ENCODE results near the gene SLC25A13. TPM values are rescaled to one million over a fixed set of nuclear protein-coding genes. Genes with fewer than 3 reads are reported as not detected.

SLC25A13 gene
- total RNA-seq, 1 donor from 2014 or later: 21.9 TPM

DNA sequence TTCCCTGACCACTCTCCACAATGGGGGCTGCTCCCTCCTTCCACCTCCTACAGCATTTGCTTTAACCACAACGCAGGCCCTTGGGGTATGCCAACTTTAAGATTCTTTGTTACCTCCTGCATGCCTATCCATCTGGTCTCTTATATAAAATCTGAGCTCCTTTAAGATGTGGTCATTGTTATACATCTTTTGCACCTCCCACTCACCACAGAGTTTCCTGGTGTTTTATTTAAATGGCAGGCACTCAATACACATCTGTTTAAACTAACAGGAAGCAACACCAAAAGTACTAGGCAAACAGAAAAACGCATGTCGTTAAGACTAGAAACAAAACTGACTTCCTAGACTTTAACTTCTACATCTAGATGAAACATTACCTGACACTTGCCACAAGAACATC is 36.3 kb downstream of the SLC25A13 start:
- peaks cover 4 to 10% (median 6%) of the 10 kb centered on the region in 3 donors for H3K4me1 ChIP-seq (ENCODE audit: control insufficient read depth in 3 of 3, insufficient read depth in 3 of 3, low read length in 3 of 3)
- no peak overlapping the region for H3K9ac ChIP-seq (ENCODE audit: low read depth in 1 of 3, low read length in 3 of 3)
- H3K27me3 ChIP-seq (ENCODE audit: control insufficient read depth in 3 of 3, insufficient read depth in 3 of 3, low read length in 3 of 3): no peaks in the 10 kb centered on the region
- no peaks in the 10 kb centered on the region for H3K9me3 ChIP-seq (ENCODE audit: control insufficient read depth in 3 of 3, low read length in 3 of 3)
- no peak overlapping the region for H3K27ac ChIP-seq (ENCODE audit: low read depth, low read length)
- H3K4me3 ChIP-seq (ENCODE audit: low read length in 3 of 3): no peak overlapping the region
- no peaks in the 10 kb centered on the region for H3K36me3 ChIP-seq (ENCODE audit: control insufficient read depth in 3 of 3, insufficient read depth in 3 of 3, low read length in 3 of 3)

DNA sequence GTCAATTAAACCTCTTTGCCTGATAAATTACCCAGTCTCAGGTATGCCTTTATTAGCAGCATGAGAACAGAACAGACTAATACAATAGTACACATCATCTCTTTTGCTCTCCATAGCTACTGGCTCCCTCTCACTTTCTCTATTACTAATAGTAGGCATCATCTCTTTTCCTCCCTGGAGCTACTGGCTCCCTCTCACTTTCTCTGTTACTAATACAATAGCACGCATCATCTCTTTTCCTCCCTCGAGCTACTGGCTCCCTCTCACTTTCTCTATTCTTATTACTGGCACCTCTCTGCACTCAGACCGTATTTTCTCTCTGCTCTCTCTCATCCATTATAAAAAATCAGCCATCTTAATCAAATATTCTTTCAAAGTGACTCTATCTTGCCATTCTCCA is 37.1 kb downstream of the SLC25A13 start:
- Histone ChIP-seq H3K27me3 (ENCODE audit: control insufficient read depth in 3 of 3, insufficient read depth in 3 of 3, low read length in 3 of 3) (no peaks in the 10 kb centered on the region), H3K4me1 (ENCODE audit: control insufficient read depth in 3 of 3, insufficient read depth in 3 of 3, low read length in 3 of 3) (peaks cover 4 to 10% (median 6%) of the 10 kb centered on the region in 3 donors), H3K27ac (ENCODE audit: low read depth, low read length) (no peak overlapping the region), H3K9ac (ENCODE audit: low read depth in 1 of 3, low read length in 3 of 3) (no peak overlapping the region), H3K36me3 (ENCODE audit: control insufficient read depth in 3 of 3, insufficient read depth in 3 of 3, low read length in 3 of 3) (no peaks in the 10 kb centered on the region), H3K9me3 (ENCODE audit: control insufficient read depth in 3 of 3, low read length in 3 of 3) (no peaks in the 10 kb centered on the region), H3K4me3 (ENCODE audit: low read length in 3 of 3) (no peak overlapping the region)

DNA sequence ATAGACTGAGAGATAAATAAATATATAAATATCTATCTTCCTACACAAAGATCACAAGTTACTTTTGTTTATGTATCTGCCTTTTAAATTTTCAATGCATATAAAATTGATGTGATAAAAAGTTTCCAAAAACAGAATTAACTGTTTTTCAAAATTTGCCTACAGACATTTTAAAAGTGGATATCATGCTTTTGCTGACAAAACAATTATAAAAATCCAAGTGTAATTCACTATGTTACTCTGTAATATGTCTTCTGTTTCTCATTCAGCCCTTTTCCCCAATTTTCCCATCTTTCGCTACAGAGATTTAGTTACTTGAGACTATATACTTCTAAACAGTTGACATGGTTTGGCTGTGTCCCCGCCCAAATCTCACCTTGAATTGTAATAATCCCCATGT is 37.7 kb downstream of the SLC25A13 start:
- Histone ChIP-seq H3K27ac (ENCODE audit: low read depth, low read length) (no peak overlapping the region), H3K9ac (ENCODE audit: low read depth in 1 of 3, low read length in 3 of 3) (no peak overlapping the region), H3K27me3 (ENCODE audit: control insufficient read depth in 3 of 3, insufficient read depth in 3 of 3, low read length in 3 of 3) (no peaks in the 10 kb centered on the region), H3K36me3 (ENCODE audit: control insufficient read depth in 3 of 3, insufficient read depth in 3 of 3, low read length in 3 of 3) (no peaks in the 10 kb centered on the region), H3K4me1 (ENCODE audit: control insufficient read depth in 3 of 3, insufficient read depth in 3 of 3, low read length in 3 of 3) (peaks cover 4 to 10% (median 6%) of the 10 kb centered on the region in 3 donors), H3K9me3 (ENCODE audit: control insufficient read depth in 3 of 3, low read length in 3 of 3) (no peaks in the 10 kb centered on the region), H3K4me3 (ENCODE audit: low read length in 3 of 3) (no peak overlapping the region)

DNA sequence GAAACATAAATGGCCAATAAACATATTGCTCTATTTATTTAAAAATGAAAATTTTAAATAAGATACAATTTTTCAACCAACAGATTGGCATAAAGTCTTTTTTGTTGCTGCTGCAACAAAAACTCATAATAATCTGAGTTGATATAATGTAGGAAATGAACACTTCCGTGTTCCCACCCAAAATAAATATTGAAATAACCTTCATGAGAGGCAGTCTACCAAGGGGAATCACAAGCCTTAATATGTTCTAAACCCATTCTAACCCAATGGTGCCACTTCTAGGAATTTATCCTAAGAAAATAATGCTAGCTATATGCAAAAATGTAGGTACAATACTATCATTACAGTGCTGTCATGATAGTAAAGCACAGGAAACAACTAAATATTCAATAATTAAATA is 39.1 kb downstream of the SLC25A13 start:
- H3K4me3 ChIP-seq (ENCODE audit: low read length in 3 of 3): no peak overlapping the region
- no peak overlapping the region for H3K27ac ChIP-seq (ENCODE audit: low read depth, low read length)
- H3K27me3 ChIP-seq (ENCODE audit: control insufficient read depth in 3 of 3, insufficient read depth in 3 of 3, low read length in 3 of 3): no peaks in the 10 kb centered on the region
- no peak overlapping the region for H3K9ac ChIP-seq (ENCODE audit: low read depth in 1 of 3, low read length in 3 of 3)
- no peaks in the 10 kb centered on the region for H3K9me3 ChIP-seq (ENCODE audit: control insufficient read depth in 3 of 3, low read length in 3 of 3)
- peaks cover 4 to 10% (median 6%) of the 10 kb centered on the region in 3 donors for H3K4me1 ChIP-seq (ENCODE audit: control insufficient read depth in 3 of 3, insufficient read depth in 3 of 3, low read length in 3 of 3)
- peaks cover 0 to 3% (median 0%) of the 10 kb centered on the region in 3 donors for H3K36me3 ChIP-seq (ENCODE audit: control insufficient read depth in 3 of 3, insufficient read depth in 3 of 3, low read length in 3 of 3)

DNA sequence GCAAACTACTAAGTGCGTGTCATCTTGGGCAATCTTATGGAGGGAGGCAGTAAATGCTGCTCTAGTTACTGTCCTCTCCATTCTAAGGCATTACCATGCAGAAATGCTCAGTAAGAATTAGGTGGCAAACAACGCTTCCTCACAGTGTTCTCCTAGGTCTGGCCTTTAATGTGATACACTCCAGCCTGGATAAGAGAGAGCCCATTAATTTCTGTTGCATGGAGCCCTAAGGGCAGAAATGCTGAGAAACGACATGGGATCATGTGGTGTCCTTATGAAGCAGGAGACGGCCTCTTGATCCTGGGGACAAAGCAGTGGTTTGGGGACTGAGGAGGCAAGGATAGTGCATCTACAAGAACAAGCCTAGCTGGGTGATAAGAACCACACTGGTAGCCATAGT is 44.0 kb downstream of the SLC25A13 start:
- H3K9ac ChIP-seq (ENCODE audit: low read depth in 1 of 3, low read length in 3 of 3): no peak overlapping the region
- H3K9me3 ChIP-seq (ENCODE audit: control insufficient read depth in 3 of 3, low read length in 3 of 3): no peaks in the 10 kb centered on the region
- peaks cover 0 to 14% (median 6%) of the 10 kb centered on the region in 3 donors for H3K36me3 ChIP-seq (ENCODE audit: control insufficient read depth in 3 of 3, insufficient read depth in 3 of 3, low read length in 3 of 3)
- no peaks in the 10 kb centered on the region for H3K4me1 ChIP-seq (ENCODE audit: control insufficient read depth in 3 of 3, insufficient read depth in 3 of 3, low read length in 3 of 3)
- H3K4me3 ChIP-seq (ENCODE audit: low read length in 3 of 3): no peak overlapping the region
- no peak overlapping the region for H3K27ac ChIP-seq (ENCODE audit: low read depth, low read length)
- no peaks in the 10 kb centered on the region for H3K27me3 ChIP-seq (ENCODE audit: control insufficient read depth in 3 of 3, insufficient read depth in 3 of 3, low read length in 3 of 3)

DNA sequence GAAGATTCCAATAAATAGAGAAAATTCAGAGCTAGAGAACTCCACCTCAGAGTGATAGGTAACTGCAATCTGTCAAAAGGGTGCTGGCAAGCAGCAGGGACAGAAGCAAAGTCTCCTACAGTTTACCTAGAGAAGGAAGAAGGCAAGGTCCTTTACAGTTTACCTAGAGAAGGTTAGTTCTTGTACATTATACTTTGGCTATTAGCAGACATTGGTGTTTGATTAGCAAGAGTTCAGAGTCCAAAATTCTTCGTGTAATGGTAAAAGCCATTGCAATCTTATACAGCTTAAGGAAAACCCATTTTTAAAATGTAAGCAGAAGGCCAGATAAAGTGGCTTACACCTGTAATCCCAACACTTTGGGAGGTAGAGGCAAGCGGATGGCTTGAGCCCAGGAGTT is 45.9 kb downstream of the SLC25A13 start:
- Histone ChIP-seq H3K4me3 (ENCODE audit: low read length in 3 of 3) (no peak overlapping the region), H3K27me3 (ENCODE audit: control insufficient read depth in 3 of 3, insufficient read depth in 3 of 3, low read length in 3 of 3) (no peaks in the 10 kb centered on the region), H3K36me3 (ENCODE audit: control insufficient read depth in 3 of 3, insufficient read depth in 3 of 3, low read length in 3 of 3) (peaks cover 0 to 14% (median 6%) of the 10 kb centered on the region in 3 donors), H3K4me1 (ENCODE audit: control insufficient read depth in 3 of 3, insufficient read depth in 3 of 3, low read length in 3 of 3) (no peaks in the 10 kb centered on the region), H3K9me3 (ENCODE audit: control insufficient read depth in 3 of 3, low read length in 3 of 3) (no peaks in the 10 kb centered on the region), H3K9ac (ENCODE audit: low read depth in 1 of 3, low read length in 3 of 3) (no peak overlapping the region), H3K27ac (ENCODE audit: low read depth, low read length) (no peak overlapping the region)

DNA sequence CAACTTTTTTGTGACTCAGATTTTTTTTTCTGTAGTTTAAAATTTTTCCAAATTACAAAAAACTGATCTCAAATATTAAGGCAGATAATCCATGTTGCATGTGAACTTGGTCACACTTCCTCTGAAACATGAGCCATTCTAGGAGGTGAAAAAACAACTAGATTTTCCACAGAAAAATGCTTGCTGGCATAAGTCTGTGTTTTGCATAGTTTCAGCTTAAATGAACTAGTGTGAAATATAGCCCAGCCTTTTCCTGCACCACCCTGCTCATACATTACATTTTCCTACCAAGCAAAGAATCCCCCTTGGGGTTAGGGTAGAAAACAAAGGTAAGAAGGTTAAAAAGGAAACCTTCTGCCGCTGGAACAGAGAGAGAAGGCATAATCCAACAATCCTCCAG is 48.2 kb downstream of the SLC25A13 start:
- no peaks in the 10 kb centered on the region for H3K4me1 ChIP-seq (ENCODE audit: control insufficient read depth in 3 of 3, insufficient read depth in 3 of 3, low read length in 3 of 3)
- peaks cover 0 to 14% (median 6%) of the 10 kb centered on the region in 3 donors for H3K36me3 ChIP-seq (ENCODE audit: control insufficient read depth in 3 of 3, insufficient read depth in 3 of 3, low read length in 3 of 3)
- no peak overlapping the region for H3K4me3 ChIP-seq (ENCODE audit: low read length in 3 of 3)
- no peaks in the 10 kb centered on the region for H3K27me3 ChIP-seq (ENCODE audit: control insufficient read depth in 3 of 3, insufficient read depth in 3 of 3, low read length in 3 of 3)
- no peaks in the 10 kb centered on the region for H3K9me3 ChIP-seq (ENCODE audit: control insufficient read depth in 3 of 3, low read length in 3 of 3)
- H3K9ac ChIP-seq (ENCODE audit: low read depth in 1 of 3, low read length in 3 of 3): no peak overlapping the region
- no peak overlapping the region for H3K27ac ChIP-seq (ENCODE audit: low read depth, low read length)

DNA sequence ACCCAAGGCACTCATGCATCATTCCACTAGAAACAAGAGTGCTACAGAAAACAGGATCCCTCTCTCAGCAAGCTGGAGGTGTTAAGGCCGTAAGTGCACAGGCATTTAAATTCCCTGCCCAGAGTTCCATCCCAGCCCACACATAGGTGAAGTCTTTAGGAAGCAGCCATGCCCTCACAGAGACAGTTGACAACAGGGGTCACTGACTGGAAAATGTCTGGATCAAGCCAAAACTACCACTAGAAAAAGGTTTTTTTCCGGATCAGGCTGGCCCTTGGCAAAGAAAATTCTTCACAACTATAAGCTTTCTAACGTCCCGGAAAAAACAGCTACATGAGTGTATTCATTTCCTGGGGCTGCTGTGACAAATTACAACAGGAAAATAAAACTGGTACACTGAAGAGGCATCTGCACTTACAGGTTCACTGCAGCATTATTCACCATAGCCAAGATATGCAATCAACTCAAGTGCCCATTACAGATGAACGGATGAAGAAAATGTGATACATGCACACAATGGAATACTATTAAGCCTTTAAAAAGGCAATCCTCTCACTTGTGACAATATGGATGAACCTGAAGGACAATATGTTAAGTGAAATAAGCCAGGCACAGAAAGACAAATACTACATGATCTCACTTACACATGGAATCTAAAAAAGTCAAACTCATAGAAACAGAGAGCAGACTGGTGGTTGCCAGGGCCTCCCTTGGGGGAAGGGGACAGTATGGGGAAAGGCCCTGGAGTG is 52.5 kb downstream of the SLC25A13 start:
- H3K9ac ChIP-seq (ENCODE audit: low read depth in 1 of 3, low read length in 3 of 3): no peak overlapping the region

DNA sequence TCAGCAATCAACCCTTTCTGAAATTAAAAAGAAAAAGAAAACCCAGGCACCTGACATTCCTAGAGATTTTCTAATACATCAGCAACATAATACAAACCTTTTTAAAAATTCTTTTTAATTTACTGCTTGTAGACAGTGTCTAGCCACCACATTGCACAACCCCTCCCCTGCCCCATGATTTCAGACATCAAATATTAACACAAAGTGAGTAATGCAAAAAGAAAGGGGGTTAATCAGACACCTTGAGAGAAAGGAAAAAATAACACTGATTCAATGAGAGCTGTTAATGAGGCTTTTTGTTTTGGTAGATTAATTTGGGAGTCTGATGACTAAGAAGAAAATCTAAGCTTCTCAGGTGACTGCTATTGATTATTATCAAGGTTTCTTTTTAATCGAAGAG is 55.3 kb downstream of the SLC25A13 start:
- H3K4me1 ChIP-seq (ENCODE audit: control insufficient read depth in 3 of 3, insufficient read depth in 3 of 3, low read length in 3 of 3): no peaks in the 10 kb centered on the region

More for the DNA sequence above, 52.5 kb downstream of the SLC25A13 start:
- Histone ChIP-seq H3K9me3 (ENCODE audit: control insufficient read depth in 3 of 3, low read length in 3 of 3) (no peaks in the 10 kb centered on the region), H3K27me3 (ENCODE audit: control insufficient read depth in 3 of 3, insufficient read depth in 3 of 3, low read length in 3 of 3) (no peaks in the 10 kb centered on the region), H3K36me3 (ENCODE audit: control insufficient read depth in 3 of 3, insufficient read depth in 3 of 3, low read length in 3 of 3) (peaks cover 0 to 4% (median 0%) of the 10 kb centered on the region in 3 donors), H3K4me1 (ENCODE audit: control insufficient read depth in 3 of 3, insufficient read depth in 3 of 3, low read length in 3 of 3) (no peaks in the 10 kb centered on the region), H3K27ac (ENCODE audit: low read depth, low read length) (no peak overlapping the region), H3K4me3 (ENCODE audit: low read length in 3 of 3) (no peak overlapping the region)

DNA sequence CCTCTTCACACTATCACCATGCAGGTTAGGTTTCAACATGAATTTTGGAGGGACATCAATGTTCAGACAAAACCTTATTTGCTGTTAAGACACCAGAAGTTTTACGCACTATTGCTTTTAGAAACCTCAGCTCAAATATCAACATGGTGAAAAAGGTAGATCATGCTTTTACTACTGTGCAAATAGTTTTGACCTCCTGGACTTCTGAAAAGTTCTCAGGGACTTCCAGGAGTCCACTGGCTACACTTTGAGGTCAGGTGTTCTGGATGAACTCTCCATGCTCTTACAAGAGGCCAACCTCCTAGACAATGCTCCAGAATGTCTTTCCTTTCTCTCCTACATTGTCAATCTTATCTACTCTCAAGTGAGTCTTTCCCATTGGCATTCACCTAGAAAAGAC is 55.9 kb downstream of the SLC25A13 start:
- Histone ChIP-seq H3K36me3 (ENCODE audit: control insufficient read depth in 3 of 3, insufficient read depth in 3 of 3, low read length in 3 of 3) (peaks cover 0 to 4% (median 0%) of the 10 kb centered on the region in 3 donors), H3K4me1 (ENCODE audit: control insufficient read depth in 3 of 3, insufficient read depth in 3 of 3, low read length in 3 of 3) (no peaks in the 10 kb centered on the region), H3K4me3 (ENCODE audit: low read length in 3 of 3) (no peak overlapping the region), H3K9me3 (ENCODE audit: control insufficient read depth in 3 of 3, low read length in 3 of 3) (no peaks in the 10 kb centered on the region), H3K27ac (ENCODE audit: low read depth, low read length) (no peak overlapping the region), H3K9ac (ENCODE audit: low read depth in 1 of 3, low read length in 3 of 3) (no peak overlapping the region), H3K27me3 (ENCODE audit: control insufficient read depth in 3 of 3, insufficient read depth in 3 of 3, low read length in 3 of 3) (no peaks in the 10 kb centered on the region)

More for the DNA sequence above, 55.3 kb downstream of the SLC25A13 start:
- Histone ChIP-seq H3K27me3 (ENCODE audit: control insufficient read depth in 3 of 3, insufficient read depth in 3 of 3, low read length in 3 of 3) (no peaks in the 10 kb centered on the region), H3K9me3 (ENCODE audit: control insufficient read depth in 3 of 3, low read length in 3 of 3) (no peaks in the 10 kb centered on the region), H3K4me3 (ENCODE audit: low read length in 3 of 3) (no peak overlapping the region), H3K36me3 (ENCODE audit: control insufficient read depth in 3 of 3, insufficient read depth in 3 of 3, low read length in 3 of 3) (peaks cover 0 to 4% (median 0%) of the 10 kb centered on the region in 3 donors), H3K27ac (ENCODE audit: low read depth, low read length) (no peak overlapping the region), H3K9ac (ENCODE audit: low read depth in 1 of 3, low read length in 3 of 3) (no peak overlapping the region)

Data from skeletal muscle tissue (tissue), 4 donors.